ENCODE data around the gene MRPL39. TPM values are rescaled to one million over a fixed set of nuclear protein-coding genes. Genes with fewer than 3 reads are reported as not detected.

The MRPL39 gene
- total and polyA plus RNA-seq, 2 donors from 2014 or later: 24.1 to 52.7 TPM

DNA sequence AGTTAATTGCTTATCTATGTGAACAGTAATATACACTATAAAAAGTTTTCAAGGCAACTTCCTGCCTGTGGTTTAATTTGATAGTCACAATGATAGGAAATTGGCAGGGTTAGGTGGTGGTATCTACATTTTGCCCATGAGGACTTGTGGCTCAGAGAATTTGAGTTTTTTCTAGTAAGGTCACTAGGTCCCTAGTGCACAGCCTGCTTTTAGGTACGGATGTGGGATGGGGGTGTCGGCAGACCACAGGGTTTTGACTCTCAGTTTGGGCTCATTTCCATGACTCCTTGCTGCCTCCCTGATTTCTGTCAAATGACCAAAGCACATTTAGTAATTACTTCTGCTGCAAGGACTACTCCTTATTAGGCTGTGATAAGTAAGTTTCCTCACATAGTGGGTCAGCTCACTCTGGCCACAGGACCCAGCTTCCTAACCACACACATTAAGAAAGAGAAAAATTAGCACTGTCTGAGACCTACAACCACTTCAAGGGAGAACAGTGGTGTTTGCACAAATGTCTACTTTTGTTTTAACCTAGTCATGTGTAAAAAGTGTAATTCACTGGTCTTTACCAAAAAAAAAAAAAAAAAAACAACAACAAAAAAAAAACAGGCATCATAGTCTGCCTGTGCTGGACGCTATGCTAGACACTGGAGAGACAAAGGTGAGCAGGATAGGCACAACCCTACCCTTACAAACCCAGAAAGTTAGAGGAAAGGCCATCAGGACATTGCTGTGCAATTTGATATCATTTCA, 43.7 kb downstream of the MRPL39 start:
- Histone ChIP-seq H3K27ac (ENCODE audit: low read depth in 2 of 2, low read length in 2 of 2) (no peak overlapping the region), H3K4me1 (ENCODE audit: control insufficient read depth in 2 of 3, insufficient read depth in 2 of 3, low read depth in 1 of 3, low read length in 3 of 3) (peaks cover 0 to 7% (median 0%) of the 10 kb centered on the region in 3 donors), H3K36me3 (ENCODE audit: control insufficient read depth in 2 of 3, insufficient read depth in 3 of 3, low read length in 3 of 3) (peaks cover 0 to 2% (median 0%) of the 10 kb centered on the region in 3 donors), H3K4me3 (ENCODE audit: low read length in 3 of 3) (no peak overlapping the region), H3K9me3 (ENCODE audit: control insufficient read depth in 2 of 3, insufficient read depth in 1 of 3, low read length in 3 of 3) (no peaks in the 10 kb centered on the region), H3K9ac (ENCODE audit: low read length in 3 of 3) (no peak overlapping the region), H3K27me3 (ENCODE audit: control insufficient read depth, insufficient read depth, low read length) (no peaks in the 10 kb centered on the region)
- intact Hi-C loops (cut with DNase I): no loop called here
- FAIRE-seq (no peak), DNase-seq (no peak)
- TF ChIP-seq, protein P1, sequence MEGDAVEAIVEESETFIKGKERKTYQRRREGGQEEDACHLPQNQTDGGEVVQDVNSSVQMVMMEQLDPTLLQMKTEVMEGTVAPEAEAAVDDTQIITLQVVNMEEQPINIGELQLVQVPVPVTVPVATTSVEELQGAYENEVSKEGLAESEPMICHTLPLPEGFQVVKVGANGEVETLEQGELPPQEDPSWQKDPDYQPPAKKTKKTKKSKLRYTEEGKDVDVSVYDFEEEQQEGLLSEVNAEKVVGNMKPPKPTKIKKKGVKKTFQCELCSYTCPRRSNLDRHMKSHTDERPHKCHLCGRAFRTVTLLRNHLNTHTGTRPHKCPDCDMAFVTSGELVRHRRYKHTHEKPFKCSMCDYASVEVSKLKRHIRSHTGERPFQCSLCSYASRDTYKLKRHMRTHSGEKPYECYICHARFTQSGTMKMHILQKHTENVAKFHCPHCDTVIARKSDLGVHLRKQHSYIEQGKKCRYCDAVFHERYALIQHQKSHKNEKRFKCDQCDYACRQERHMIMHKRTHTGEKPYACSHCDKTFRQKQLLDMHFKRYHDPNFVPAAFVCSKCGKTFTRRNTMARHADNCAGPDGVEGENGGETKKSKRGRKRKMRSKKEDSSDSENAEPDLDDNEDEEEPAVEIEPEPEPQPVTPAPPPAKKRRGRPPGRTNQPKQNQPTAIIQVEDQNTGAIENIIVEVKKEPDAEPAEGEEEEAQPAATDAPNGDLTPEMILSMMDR (IDR thresholded peaks at IDR 0.05; ENCODE audit: borderline replicate concordance, extremely low read depth, insufficient read depth): no peak

DNA sequence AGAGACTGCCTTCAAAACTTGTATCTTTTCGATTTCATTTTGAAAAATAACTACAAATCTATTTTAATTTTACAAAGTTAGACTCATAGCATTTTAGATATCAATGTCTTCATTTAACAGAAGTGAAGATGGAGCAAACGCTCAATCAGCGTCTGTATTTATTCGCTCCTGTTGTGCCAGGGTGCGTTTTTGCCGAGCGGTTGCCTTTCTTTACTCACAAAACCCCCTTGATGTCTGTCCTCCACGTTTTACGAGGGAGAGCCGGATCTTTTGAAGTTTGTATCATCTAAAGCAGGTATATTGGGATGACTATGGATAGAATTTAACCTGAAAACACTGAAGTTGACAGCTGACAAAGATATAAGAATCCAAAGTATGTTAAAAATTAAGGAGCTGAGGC, 44.6 kb downstream of the MRPL39 start:
- peaks cover 0 to 3% (median 0%) of the 10 kb centered on the region in 3 donors for H3K4me1 ChIP-seq (ENCODE audit: control insufficient read depth in 2 of 3, insufficient read depth in 2 of 3, low read depth in 1 of 3, low read length in 3 of 3)
- DNase-seq: no peak
- no peak for FAIRE-seq
- intact Hi-C loops (cut with DNase I): no loop called here
- H3K4me3 ChIP-seq (ENCODE audit: low read length in 3 of 3): peak overlapping the region; percentile 22 to 58 (median 41)
- no peak overlapping the region for H3K9ac ChIP-seq (ENCODE audit: low read length in 3 of 3)
- TF ChIP-seq, protein P1 (IDR thresholded peaks at IDR 0.05; ENCODE audit: borderline replicate concordance, extremely low read depth, insufficient read depth): no peak
- peaks cover 0 to 2% (median 0%) of the 10 kb centered on the region in 3 donors for H3K36me3 ChIP-seq (ENCODE audit: control insufficient read depth in 2 of 3, insufficient read depth in 3 of 3, low read length in 3 of 3)
- H3K27me3 ChIP-seq (ENCODE audit: control insufficient read depth, insufficient read depth, low read length): no peaks in the 10 kb centered on the region
- no peak overlapping the region for H3K27ac ChIP-seq (ENCODE audit: low read depth in 2 of 2, low read length in 2 of 2)
- H3K9me3 ChIP-seq (ENCODE audit: control insufficient read depth in 2 of 3, insufficient read depth in 1 of 3, low read length in 3 of 3): no peaks in the 10 kb centered on the region

DNA sequence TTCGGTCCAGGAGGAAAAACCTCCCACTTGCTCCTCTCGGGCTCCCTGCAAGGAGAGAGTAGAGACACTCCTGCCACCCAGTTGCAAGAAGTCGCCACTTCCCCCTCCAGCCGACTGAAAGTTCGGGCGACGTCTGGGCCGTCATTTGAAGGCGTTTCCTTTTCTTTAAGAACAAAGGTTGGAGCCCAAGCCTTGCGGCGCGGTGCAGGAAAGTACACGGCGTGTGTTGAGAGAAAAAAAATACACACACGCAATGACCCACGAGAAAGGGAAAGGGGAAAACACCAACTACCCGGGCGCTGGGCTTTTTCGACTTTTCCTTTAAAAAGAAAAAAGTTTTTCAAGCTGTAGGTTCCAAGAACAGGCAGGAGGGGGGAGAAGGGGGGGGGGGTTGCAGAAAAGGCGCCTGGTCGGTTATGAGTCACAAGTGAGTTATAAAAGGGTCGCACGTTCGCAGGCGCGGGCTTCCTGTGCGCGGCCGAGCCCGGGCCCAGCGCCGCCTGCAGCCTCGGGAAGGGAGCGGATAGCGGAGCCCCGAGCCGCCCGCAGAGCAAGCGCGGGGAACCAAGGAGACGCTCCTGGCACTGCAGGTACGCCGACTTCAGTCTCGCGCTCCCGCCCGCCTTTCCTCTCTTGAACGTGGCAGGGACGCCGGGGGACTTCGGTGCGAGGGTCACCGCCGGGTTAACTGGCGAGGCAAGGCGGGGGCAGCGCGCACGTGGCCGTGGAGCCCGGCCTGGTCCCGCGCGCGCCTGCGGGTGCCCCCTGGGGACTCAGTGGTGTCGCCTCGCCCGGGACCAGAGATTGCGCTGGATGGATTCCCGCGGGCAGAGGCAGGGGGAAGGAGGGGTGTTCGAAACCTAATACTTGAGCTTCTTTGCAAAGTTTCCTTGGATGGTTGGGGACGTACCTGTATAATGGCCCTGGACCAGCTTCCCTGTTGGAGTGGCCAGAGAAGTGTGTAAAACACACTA, 45.3 kb downstream of the MRPL39 start:
- intact Hi-C loops (cut with DNase I): no loop called here
- TF ChIP-seq, protein P1 (IDR thresholded peaks at IDR 0.05; ENCODE audit: borderline replicate concordance, extremely low read depth, insufficient read depth): no peak
- Histone ChIP-seq H3K27me3 (ENCODE audit: control insufficient read depth, insufficient read depth, low read length) (no peaks in the 10 kb centered on the region), H3K9me3 (ENCODE audit: control insufficient read depth in 2 of 3, insufficient read depth in 1 of 3, low read length in 3 of 3) (no peaks in the 10 kb centered on the region), H3K4me1 (ENCODE audit: control insufficient read depth in 2 of 3, insufficient read depth in 2 of 3, low read depth in 1 of 3, low read length in 3 of 3) (no peaks in the 10 kb centered on the region), H3K36me3 (ENCODE audit: control insufficient read depth in 2 of 3, insufficient read depth in 3 of 3, low read length in 3 of 3) (no peaks in the 10 kb centered on the region), H3K9ac (ENCODE audit: low read length in 3 of 3) (peak overlapping the region in 1 of 3 donors; percentile 15), H3K4me3 (ENCODE audit: low read length in 3 of 3) (peak overlapping the region; percentile 31 to 58 (median 41)), H3K27ac (ENCODE audit: low read depth in 2 of 2, low read length in 2 of 2) (no peak overlapping the region)
- no peak for FAIRE-seq
- peak; percentile 71 to 82 (median 81) for DNase-seq
